ENCODE measurements around the gene CBFA2T2.

Gene CBFA2T2

DNA sequence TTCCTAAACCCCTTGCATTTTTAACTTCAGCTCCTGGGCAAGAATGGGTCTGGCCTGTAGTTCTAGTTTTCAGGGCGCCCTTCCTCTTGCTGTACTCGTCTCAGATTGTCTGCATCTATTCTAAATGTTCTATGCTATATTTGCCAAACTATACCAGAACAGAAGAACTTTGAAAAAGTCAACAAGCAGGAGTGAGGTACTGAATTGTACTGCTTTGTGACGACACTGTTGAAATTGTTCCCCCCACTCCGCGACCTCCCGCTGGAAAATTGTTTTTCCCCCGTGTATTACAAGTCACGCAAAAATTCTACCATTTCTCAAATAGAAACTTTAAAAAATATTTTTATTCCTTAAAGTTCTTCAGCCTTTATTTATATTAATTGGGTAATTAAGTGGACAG lies 73.9 kb downstream of the CBFA2T2 start:
- DNase-seq (ENCODE audit: low read depth): no peak
- TF ChIP-seq, protein P1, sequence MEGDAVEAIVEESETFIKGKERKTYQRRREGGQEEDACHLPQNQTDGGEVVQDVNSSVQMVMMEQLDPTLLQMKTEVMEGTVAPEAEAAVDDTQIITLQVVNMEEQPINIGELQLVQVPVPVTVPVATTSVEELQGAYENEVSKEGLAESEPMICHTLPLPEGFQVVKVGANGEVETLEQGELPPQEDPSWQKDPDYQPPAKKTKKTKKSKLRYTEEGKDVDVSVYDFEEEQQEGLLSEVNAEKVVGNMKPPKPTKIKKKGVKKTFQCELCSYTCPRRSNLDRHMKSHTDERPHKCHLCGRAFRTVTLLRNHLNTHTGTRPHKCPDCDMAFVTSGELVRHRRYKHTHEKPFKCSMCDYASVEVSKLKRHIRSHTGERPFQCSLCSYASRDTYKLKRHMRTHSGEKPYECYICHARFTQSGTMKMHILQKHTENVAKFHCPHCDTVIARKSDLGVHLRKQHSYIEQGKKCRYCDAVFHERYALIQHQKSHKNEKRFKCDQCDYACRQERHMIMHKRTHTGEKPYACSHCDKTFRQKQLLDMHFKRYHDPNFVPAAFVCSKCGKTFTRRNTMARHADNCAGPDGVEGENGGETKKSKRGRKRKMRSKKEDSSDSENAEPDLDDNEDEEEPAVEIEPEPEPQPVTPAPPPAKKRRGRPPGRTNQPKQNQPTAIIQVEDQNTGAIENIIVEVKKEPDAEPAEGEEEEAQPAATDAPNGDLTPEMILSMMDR (conservative IDR thresholded peaks at IDR 0.05; ENCODE audit: low read depth, low read length): no peak
- H3K4me3 ChIP-seq (ENCODE audit: low read length): no peak overlapping the region

DNA sequence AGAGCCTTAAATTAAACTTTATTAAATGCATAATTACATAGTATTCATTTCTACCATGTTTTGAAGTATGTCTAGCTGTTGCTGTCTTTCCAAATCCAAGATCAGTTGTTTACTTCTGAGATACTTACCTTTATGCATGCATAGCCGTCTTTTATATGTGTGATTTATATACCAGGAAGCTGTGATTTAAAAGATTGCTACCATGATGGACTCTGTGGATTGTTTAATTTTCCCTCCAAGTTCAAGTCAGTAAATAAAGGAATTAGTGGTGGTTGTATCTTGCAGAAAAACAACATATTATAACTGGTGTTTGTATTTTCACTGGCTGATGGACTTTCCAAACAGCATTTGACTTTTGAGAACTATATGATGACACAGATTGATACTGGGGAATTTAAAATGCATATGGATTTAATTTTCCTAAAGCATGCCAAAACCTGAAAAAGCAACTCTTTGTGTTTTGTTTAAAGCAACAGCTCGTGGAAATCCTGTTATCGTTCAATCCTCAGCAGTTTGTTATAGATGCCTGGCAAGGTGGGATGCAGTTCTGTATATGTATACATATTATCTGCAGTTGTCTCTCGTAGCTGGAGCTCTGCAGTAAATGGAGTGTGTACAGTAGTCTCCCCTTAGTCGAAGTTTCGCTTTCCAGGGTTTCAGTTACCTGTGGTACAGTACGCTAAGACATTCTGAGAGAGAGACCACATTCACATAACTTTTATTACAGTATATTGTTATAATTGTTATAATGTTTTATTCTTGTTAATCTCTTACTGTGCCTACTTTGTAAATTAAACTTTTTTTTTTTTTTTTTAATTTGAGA lies 77.1 kb downstream of the CBFA2T2 start:
- TF ChIP-seq, protein P1 (conservative IDR thresholded peaks at IDR 0.05; ENCODE audit: low read depth, low read length): no peak
- DNase-seq (ENCODE audit: low read depth): no peak
- H3K4me3 ChIP-seq (ENCODE audit: low read length): no peak overlapping the region

DNA sequence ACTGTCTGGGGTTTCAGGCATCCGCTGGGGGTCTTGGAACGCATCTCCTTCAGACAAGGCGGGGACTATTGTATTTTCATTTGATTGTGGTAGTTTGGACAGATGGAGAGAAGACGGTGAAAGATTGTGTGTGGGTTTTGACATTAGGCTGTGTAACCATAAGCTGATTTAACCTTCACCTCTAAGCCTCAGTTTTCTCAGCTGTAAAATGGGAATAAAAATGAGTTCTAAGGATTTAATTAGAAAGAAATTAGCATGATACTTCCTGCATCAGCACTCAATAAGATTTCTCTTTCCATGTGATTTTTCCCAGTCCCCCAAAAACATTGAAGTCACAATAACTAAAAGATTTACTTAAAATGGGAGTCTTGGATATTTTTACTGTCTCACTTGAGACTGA lies 78.1 kb downstream of the CBFA2T2 start:
- H3K4me3 ChIP-seq (ENCODE audit: low read length): no peak overlapping the region
- no peak for DNase-seq (ENCODE audit: low read depth)
- TF ChIP-seq, protein P1 (conservative IDR thresholded peaks at IDR 0.05; ENCODE audit: low read depth, low read length): no peak

DNA sequence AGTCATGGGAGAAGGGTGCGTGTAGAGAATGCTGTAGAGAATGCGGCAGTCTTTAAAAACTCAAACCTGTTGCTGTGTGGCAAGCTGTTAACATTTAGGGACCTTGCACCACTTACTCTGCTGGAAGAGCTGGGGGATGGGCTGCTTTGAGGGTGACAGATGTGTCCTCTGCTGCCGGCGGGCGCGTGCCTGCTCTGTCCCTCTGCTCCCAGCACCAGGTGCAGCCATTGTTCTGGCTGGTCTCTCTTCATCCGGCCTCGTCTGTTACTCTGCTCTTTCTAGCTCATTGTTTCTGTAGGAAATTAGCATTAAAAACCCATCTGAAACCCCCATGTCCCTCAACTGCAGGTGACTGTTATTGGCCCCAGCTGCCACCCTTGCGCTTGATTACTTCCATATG lies 78.5 kb downstream of the CBFA2T2 start:
- no peak overlapping the region for H3K4me3 ChIP-seq (ENCODE audit: low read length)
- no peak for DNase-seq (ENCODE audit: low read depth)
- TF ChIP-seq, protein P1 (conservative IDR thresholded peaks at IDR 0.05; ENCODE audit: low read depth, low read length): no peak

DNA sequence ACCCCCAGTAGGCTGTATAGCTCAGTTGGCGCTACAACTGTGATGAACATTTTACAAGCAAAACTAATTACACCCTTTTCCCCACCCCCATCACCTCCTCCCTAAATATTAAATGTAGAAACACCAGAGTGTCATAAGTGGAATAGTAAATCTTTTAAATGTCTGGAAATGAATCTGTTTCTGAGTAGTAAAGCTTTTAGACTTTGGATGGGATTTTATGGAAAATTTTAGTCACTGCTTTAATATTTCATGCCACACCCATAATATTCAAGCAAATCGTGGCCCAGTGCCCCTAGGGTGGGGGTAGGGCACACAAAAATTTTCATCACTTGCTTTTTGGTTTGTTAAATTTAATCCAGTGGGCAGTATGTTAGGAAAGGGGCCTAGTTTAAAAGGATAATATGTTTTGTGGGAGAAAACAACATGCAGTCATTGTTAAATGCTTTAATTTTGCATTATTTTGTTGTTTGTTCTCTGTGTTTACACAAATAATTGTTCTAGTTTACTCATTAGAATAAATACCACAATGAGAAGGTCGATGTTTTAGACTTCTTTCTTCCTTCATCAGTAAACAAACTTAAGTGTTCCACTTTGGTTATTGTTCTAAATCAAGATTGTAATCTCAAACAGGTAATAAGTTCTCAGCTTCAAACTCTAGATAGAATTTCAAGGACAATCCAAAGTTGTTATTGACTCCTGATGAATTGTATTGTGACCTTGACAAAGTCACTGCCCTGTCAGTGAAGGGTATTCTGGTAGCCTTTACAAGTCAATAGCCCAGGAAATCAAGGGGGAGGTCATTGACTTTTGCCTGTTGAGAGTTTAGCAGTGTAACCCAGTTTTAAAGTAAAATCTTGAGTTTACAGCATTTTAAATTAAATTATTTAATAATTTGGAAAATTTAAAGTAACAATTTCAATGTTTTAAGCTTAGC lies 79.2 kb downstream of the CBFA2T2 start:
- TF ChIP-seq, protein P1 (conservative IDR thresholded peaks at IDR 0.05; ENCODE audit: low read depth, low read length): no peak
- H3K4me3 ChIP-seq (ENCODE audit: low read length): no peak overlapping the region
- DNase-seq (ENCODE audit: low read depth): no peak

DNA sequence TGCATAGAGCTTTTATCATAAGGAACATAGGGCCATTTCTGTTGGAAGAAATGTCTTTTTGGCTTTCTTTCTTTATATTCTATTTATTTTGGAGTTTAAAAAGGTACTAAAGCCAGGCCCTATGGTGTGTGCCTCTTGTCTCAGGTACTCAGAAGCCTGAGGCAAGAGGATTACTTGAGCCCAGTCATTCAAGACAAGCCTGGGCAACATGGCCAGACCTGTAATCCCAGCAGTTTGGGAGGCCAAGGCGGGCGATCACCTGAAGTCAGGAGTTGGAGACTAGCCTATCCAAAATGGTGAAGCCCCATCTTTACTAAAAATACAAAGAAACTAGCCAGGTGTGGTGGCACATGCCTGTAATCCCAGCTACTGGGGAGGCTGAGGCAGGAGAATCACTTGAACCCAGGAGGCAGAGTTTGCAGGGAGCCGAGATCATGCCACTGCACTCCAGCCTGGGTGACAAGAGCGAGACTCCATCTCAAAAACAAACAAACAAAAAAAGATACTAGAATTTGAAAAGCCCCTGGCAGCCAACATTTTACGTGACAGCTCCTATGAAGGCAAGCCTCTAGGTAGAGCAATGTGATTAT lies 80.0 kb downstream of the CBFA2T2 start:
- H3K4me3 ChIP-seq (ENCODE audit: low read length): no peak overlapping the region
- TF ChIP-seq, protein P1 (conservative IDR thresholded peaks at IDR 0.05; ENCODE audit: low read depth, low read length): no peak
- no peak for DNase-seq (ENCODE audit: low read depth)

Data from retinal pigment epithelial cell (primary cell).